Heart left ventricle (tissue), 13 donors: ENCODE measurements around the gene SMAD7.

Source experiments
- POLR2A ChIP-seq, 2 donors: fragments of 450-650 bp; IDR thresholded peaks; one replicate each; pipeline ENCODE4 v1.6.1; 2017; ENCODE audit warnings: antibody characterized with exemption in 2 of 2, mild to moderate bottlenecking in 2 of 2, moderate library complexity in 2 of 2
- TF ChIP-seq, protein P1 (sequence below), 12 donors: fragments of 200-600 bp; sonication (generic) in 4 of 12; IDR thresholded peaks; one replicate each; pipeline versions ENCODE4 v1.5.0 to v1.8.0; 2018 to 2022; ENCODE audit warnings: antibody characterized with exemption in 12 of 12, mild to moderate bottlenecking in 5 of 12
- donor health status: ischemic (EF 13 %, LVEDD 7.1; RV severe dilation, severe dysfunction).
- donor health status: DM: no; HTN: yes; CAD: no.
- donor health status: DM: no; HTN: no; CAD: no.
- donor health status: ischemic (EF 25% LVEDD 6.9; RV normal size, moderate dysfunction).
- donor health status: ischemic (EF 25% LVEDD 5.7; RV mildly dilated, moderate dysfunction).
- donor health status: ischemic (EF 35%, LVEDD 5.7; RV mildly dilated, moderate dysfunction).
- donor health status: nonischemic (EF 11% LVEDD 7.7; RV severe dilation, severe dysfunction).
- donor health status: DM: yes; HTN: yes; CAD: no.
- donor health status: PGD.
- donor health status: ischemic (EF 29% LVEDD 5.4; RV normal size, mild dysfunction).
- donor health status: nonischemic (EF 23%, LVEDD 6.1; RV moderate dilation, normal function).

DNA sequence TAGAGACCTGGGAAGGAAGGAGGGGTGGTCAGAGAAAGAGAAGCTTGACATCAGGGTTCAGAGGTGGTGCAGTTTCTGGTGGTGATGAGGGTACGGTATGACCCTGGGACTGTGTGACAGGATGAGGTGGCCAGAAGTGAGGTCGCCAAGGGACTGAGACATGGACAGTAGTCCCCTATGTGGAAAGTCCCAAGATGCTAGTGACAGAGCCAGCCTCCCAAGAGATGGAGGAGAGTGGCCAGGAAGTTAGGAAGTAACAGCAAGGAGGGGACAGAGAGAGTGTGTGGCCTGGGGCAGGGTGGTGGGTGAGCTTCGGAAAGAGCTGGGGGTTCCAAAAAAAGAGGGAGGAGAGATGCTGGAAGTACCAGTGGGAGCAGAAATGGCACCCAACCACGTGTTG lies 66.0 kb downstream of the SMAD7 start:
- TF ChIP-seq, protein P1, sequence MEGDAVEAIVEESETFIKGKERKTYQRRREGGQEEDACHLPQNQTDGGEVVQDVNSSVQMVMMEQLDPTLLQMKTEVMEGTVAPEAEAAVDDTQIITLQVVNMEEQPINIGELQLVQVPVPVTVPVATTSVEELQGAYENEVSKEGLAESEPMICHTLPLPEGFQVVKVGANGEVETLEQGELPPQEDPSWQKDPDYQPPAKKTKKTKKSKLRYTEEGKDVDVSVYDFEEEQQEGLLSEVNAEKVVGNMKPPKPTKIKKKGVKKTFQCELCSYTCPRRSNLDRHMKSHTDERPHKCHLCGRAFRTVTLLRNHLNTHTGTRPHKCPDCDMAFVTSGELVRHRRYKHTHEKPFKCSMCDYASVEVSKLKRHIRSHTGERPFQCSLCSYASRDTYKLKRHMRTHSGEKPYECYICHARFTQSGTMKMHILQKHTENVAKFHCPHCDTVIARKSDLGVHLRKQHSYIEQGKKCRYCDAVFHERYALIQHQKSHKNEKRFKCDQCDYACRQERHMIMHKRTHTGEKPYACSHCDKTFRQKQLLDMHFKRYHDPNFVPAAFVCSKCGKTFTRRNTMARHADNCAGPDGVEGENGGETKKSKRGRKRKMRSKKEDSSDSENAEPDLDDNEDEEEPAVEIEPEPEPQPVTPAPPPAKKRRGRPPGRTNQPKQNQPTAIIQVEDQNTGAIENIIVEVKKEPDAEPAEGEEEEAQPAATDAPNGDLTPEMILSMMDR (IDR thresholded peaks at IDR 0.05): no peak
- no peak for TF ChIP-seq POLR2A (IDR thresholded peaks at IDR 0.05)
